CMK (cell line): ENCODE results near the gene TFRC.
"Not testable (repeated sequence)": the region's sequence is repeated elsewhere in the genome, so short reads cannot be mapped to it uniquely, and the experiment has no call there.

Source experiments
- DNase-seq: peaks from one replicate; pipeline ENCODE4 v3.0.0-alpha.2; 2010; ENCODE audit warnings: low read depth

Gene TFRC

DNA sequence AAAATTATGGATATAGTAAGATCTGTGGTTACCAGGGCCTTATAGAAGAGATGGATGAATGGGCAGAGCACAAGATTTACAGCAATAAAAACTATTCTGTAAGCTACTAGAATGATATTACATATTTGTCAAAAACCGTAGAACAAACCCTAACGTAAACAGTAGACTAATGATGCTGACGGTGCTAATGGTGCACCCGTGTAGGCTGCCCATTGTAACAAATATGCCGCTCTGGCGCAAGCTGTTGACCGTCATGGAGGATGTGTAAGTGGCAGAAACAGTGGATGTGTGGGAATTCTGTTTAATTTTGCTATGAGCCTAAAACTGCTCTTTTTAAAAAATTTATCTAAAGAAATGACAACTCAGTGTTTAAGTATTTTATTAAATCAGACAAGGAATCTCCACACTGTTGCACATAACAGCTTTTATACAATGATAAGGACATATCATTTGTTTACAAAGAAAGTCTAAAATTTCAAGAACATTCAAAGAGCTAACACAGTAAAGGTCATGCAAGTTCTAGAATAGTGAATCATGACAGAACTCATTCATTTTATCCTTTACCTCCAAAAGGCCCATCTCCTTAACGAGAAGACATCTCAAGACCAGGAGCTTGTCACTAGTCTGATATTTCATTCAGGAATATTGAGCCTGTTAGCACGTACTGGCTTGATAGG is 32.8 kb downstream of the TFRC start:
- no peak for DNase-seq

GRCh38 chr3:196047391-196048030 is 34.4 kb downstream of the TFRC start:
- DNase-seq = no peak

- no peak for DNase-seq
Observed at GRCh38 chr3:196044513-196044912, 37.4 kb downstream of the TFRC start.

GRCh38 chr3:196042673-196043072 is 39.2 kb downstream of the TFRC start:
- no peak for DNase-seq

- no peak for DNase-seq
Observed at GRCh38 chr3:196039359-196039758, 42.5 kb downstream of the TFRC start.

DNA sequence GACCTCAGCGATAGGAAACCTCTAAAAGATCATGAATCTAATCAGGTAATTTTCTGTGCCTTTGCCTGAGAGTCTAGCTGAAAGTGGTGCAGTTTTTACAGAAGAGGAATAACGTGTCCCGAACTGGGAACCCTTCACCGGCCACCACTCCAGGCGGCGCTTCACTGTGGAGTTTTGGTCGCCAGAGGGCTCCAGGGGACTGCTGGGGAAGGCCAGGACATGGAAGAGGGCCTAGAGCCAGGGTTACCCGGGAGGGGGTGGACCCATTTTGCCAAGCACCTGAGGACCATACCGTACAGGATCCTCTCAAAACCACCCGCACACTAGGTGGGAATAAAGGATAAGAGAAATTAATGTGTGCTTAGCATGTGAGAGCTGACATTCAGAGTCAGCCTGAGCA is 55.8 kb downstream of the TFRC start:
- DNase-seq = not testable (repeated sequence)

- no peak for DNase-seq
Observed at GRCh38 chr3:196024968-196025367, 56.9 kb downstream of the TFRC start.

- no peak for DNase-seq
Observed at GRCh38 chr3:196023947-196024346, 57.9 kb downstream of the TFRC start.

DNA sequence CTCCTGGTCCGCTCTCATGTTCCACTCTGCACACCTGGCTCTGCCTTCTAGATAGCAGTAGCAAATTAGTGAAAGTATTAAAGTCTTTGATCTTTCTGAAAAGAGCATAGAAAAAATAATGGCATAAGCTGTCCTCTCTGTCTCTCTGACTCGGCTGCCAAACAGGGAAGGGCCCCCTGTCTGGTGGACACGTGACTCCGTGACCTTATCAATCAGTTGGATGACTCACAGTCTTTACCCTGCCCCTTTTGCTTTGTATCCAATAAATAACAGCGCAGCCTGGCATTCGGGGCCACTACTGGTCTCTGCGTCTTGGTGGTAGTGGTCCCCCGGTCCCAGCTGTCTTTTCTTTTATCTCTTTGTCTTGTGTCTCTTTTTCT is 59.4 kb downstream of the TFRC start:
- not testable (repeated sequence) for DNase-seq

DNA sequence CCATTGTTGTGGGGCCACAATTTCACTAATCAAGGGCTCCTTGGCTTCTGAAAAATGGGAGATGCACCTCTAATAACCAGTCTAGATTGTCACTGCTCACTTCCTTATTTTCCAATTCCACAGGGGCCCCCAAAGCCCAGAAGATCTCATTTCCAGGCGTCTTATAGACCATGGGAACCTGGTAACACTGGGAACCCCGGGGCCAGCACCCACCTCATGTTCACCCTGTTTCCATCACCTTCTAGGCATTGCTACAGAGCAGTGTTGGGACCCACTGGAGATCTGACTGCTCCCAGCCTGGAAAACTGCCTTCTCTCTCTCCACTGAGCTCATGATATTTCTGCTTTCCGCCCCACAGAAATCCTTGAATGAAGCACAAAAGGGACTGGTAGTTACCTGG is 61.5 kb downstream of the TFRC start:
- no peak for DNase-seq

DNA sequence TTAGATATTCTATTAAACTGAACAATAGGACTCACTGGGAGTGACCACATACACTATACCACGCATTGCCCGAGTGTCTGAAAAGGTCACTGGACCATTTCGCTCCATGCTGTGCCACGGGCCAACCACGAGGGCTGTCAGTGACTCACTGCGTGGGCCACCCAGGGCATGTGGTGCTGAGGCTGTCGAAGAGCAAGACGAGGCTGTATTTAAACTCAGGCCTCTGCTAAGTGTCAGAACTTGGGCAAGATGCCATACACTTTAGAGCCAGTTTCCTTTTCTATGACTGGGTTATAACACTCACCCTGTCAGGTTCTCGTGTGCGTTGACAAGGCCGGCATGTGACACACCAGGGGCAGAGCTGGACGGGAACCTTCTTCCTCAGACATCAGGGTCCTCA is 62.3 kb downstream of the TFRC start:
- not testable (repeated sequence) for DNase-seq

GRCh38 chr3:196018159-196018558 is 63.7 kb downstream of the TFRC start:
- not testable (repeated sequence) for DNase-seq

- DNase-seq = no peak
Observed at GRCh38 chr3:196016485-196016884, 65.4 kb downstream of the TFRC start.

GRCh38 chr3:196016059-196016458 is 65.8 kb downstream of the TFRC start:
- DNase-seq = no peak

GRCh38 chr3:196013587-196014487 is 68.1 kb downstream of the TFRC start:
- DNase-seq = no peak

- DNase-seq = no peak
Observed at GRCh38 chr3:196012941-196013476, 68.9 kb downstream of the TFRC start.

DNA sequence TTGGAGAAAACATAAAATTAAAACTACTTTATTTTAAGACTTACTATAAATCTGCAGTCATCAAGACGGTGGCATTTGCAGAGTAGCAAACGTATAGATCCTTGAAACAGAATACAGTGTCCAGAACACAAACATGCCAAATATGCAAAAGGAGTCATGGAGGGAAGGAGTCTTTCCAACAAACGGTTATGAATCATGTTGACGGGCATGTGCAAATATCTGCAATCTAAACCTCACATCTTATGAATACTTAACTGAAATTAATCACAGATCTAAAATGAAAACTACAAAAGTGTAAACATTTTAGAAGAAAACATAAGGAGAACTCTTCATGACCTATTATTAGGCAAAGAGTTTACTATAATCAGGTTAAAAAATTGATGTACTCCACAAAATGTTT is 69.4 kb downstream of the TFRC start:
- DNase-seq = no peak

DNA sequence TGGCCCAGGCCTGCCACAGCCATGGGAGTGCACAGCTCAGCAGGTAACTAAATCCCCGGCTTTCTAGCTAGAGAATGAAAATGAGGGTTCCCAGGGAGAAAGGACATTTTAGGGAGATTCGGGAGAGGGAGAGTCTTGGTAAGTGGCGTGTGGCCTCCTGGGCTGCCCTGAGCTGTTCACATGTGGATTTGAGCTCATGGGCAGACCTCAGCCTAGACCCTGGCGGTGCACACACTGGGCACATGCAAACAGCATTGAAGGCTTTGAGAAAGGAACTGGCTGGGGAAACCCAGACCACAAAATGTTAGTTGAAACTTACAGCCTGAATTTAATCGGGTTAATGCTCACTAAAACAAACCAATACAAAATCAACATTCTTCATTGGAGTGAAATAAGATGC is 72.4 kb downstream of the TFRC start:
- DNase-seq = no peak

DNA sequence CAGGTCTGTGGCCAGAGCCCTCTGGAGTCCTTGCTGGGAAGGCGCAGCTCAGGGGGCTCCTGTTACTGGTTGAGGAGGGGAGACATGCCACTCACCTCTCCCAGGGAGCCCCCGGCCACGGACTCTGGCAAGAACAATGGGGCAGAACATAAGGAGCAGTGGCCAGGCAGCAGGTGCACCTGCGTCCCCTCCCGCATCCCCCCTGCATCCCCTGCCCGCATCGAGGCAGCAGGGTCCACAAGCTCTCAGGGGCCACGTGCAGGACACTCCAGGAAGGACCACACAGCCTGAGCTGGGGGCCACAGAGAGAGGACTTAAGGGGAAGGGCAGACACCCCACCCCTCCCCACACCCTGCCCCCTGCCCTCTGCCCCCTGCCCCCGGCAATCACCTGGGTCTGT is 73.0 kb downstream of the TFRC start:
- DNase-seq = no peak

DNA sequence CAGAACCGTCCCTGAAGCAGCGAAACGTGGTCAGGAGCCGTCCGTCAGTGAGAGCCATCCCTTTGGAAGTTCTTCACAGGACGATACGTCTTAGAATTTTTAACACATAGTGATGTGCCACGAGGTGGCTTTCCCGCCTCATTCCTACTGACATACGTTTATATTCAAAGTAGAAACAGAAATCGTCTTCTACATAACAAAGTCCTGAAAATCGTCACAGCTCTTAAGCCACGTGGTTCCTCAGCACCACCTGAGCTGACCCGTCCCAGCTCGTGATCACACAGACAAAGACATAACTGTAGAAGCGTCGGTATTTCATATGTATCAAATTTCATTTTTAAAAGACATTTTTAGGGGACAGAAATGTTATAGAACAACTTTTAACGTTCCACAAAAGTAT is 73.5 kb downstream of the TFRC start:
- DNase-seq = no peak

DNA sequence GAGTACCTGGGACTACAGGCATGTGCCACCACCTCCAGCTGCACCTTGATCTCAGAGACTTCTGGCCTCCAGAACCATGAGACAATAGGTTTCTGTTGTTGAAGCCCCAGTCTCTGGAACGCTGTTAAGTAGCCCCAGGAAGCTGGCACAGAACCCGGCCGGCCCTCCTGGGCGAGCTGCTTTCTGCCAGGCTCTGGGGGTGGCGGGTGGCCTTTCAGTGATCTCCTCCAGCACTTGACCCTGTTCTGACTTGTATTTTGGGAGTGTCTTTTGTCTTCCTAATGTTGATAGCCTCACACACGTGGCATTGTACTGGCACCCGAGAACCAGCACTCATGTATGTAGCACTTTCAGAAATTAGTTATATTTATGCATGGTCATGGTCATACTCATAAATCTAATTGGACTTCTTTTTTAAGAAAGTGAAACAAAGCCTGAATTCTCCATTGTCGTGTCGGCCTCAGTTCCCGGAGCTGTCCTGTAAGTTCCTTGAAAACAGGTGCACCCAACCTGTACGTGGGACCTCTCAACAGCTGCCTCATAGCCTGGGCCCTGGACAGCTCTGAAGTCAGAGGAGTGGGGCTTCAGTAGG is 74.0 kb downstream of the TFRC start:
- DNase-seq = no peak

- DNase-seq = not testable (repeated sequence)
Observed at GRCh38 chr3:196005338-196005737, 76.6 kb downstream of the TFRC start.
